HEK293 (cell line): ENCODE data around the gene PRCC.

ENCODE experiments used
- KLF10 ChIP-seq: fragments of 450-650 bp; IDR thresholded peaks from 2 replicates; pipeline ENCODE4 v1.5.1; 2018; ENCODE audit warnings: missing biosample characterization, mild to moderate bottlenecking, missing genetic modification characterization
- SETDB1 ChIP-seq: IDR thresholded peaks from one replicate; pipeline ENCODE4 v1.6.1; 2017; ENCODE audit warnings: mild to moderate bottlenecking, low read length, moderate library complexity, mixed read lengths; ENCODE audit not compliant: insufficient read length
- TCF7L2 ChIP-seq: IDR thresholded peaks from 2 replicates; pipeline ENCODE4 v1.6.1; 2011; ENCODE audit warnings: low read depth, mild to moderate bottlenecking, inconsistent platforms, low read length, moderate library complexity, borderline replicate concordance
- ZBTB7A ChIP-seq: fragments of 450-650 bp; formaldehyde crosslinking; IDR thresholded peaks from 2 replicates; pipeline ENCODE4 v1.5.1; 2016; ENCODE audit warnings: low read depth, missing biosample characterization, missing genetic modification characterization
- ZFHX2 ChIP-seq: fragments of 450-650 bp; formaldehyde crosslinking; conservative IDR thresholded peaks from 2 replicates; pipeline ENCODE4 v1.5.1; 2016; ENCODE audit warnings: missing biosample characterization, missing genetic modification characterization
- ZNF274 ChIP-seq, 2 experiments: fragments of 200-500 bp in 1 of 2; fragments of 450-650 bp in 1 of 2; sonication (Bioruptor generic) in 1 of 2; formaldehyde crosslinking in 1 of 2; IDR thresholded peaks; 2 replicates each; pipeline versions ENCODE4 v1.5.1 to v1.6.1; 2014 to 2016; ENCODE audit warnings: borderline replicate concordance in 1 of 2, inconsistent platforms in 1 of 2, low read length in 1 of 2, missing biosample characterization in 1 of 2, missing genetic modification characterization in 1 of 2
- ZNF335 ChIP-seq: fragments of 450-650 bp; formaldehyde crosslinking; conservative IDR thresholded peaks from 2 replicates; pipeline ENCODE4 v1.5.1; 2016; ENCODE audit warnings: missing biosample characterization, missing genetic modification characterization
- ZNF341 ChIP-seq: fragments of 450-650 bp; formaldehyde crosslinking; IDR thresholded peaks from 2 replicates; pipeline ENCODE4; 2016; ENCODE audit warnings: low read depth, missing biosample characterization, missing genetic modification characterization
- ZNF37A ChIP-seq: fragments of 450-650 bp; IDR thresholded peaks from 2 replicates; pipeline ENCODE4 v1.5.1; 2018; ENCODE audit warnings: missing biosample characterization, missing genetic modification characterization
- ZNF558 ChIP-seq: fragments of 450-650 bp; formaldehyde crosslinking; IDR thresholded peaks from 2 replicates; pipeline ENCODE4 v1.5.1; 2016; ENCODE audit warnings: missing biosample characterization, missing genetic modification characterization
- ZNF670 ChIP-seq: fragments of 450-650 bp; formaldehyde crosslinking; IDR thresholded peaks from 2 replicates; pipeline ENCODE4 v1.5.1; 2016; ENCODE audit warnings: missing biosample characterization, missing genetic modification characterization, low read depth
- ZNF76 ChIP-seq: fragments of 450-650 bp; formaldehyde crosslinking; IDR thresholded peaks from 2 replicates; pipeline ENCODE4; 2016; ENCODE audit warnings: low read depth, missing biosample characterization, missing genetic modification characterization, borderline replicate concordance
- TF ChIP-seq, protein P1 (sequence below): fragments of 450-650 bp; formaldehyde crosslinking; IDR thresholded peaks from 2 replicates; pipeline ENCODE4 v1.5.1; 2016; ENCODE audit warnings: missing biosample characterization, missing genetic modification characterization
- TF ChIP-seq, protein P2 (sequence below): fragments of 450-650 bp; formaldehyde crosslinking; IDR thresholded peaks from 2 replicates; pipeline ENCODE4 v1.5.1; 2016; ENCODE audit warnings: missing biosample characterization, missing genetic modification characterization

DNA sequence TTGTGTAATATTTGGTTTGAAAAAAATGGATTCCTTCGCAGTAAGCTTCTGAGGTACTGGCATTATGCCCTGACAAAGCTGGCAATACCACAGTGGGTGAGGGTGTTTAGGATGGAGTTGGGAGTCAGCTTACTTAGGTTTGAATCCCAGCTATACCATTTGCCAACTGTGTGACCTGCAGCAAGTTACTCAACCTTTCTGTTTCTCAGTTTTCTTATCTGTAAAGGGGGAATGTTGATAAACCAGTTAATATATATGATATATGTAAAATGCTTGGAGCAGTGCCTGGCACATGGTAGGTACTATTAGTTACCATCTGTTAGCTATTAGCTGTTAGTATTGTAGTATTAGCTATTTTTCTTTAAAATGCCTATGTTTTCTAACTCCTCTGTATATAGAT, 11.0 kb upstream of the PRCC start:
- TF ChIP-seq ZNF335 (no peak), ZFHX2 (no peak), ZBTB7A (tag by site-specific recombination) (no peak), KLF10 (no peak), ZNF670 (tag by site-specific recombination) (no peak), ZNF341 (tag by site-specific recombination) (no peak), ZNF76 (tag by site-specific recombination) (no peak), ZNF37A (tag by site-specific recombination) (no peak), ZNF274 (IDR thresholded peaks at IDR 0.05; ENCODE audit: low read length) (no peak), ZNF274 (tag by site-specific recombination; IDR thresholded peaks at IDR 0.05; ENCODE audit: borderline replicate concordance) (no peak), TCF7L2 (no peak), ZNF558 (tag by site-specific recombination) (no peak), SETDB1 (no peak)
- TF ChIP-seq, protein P1, sequence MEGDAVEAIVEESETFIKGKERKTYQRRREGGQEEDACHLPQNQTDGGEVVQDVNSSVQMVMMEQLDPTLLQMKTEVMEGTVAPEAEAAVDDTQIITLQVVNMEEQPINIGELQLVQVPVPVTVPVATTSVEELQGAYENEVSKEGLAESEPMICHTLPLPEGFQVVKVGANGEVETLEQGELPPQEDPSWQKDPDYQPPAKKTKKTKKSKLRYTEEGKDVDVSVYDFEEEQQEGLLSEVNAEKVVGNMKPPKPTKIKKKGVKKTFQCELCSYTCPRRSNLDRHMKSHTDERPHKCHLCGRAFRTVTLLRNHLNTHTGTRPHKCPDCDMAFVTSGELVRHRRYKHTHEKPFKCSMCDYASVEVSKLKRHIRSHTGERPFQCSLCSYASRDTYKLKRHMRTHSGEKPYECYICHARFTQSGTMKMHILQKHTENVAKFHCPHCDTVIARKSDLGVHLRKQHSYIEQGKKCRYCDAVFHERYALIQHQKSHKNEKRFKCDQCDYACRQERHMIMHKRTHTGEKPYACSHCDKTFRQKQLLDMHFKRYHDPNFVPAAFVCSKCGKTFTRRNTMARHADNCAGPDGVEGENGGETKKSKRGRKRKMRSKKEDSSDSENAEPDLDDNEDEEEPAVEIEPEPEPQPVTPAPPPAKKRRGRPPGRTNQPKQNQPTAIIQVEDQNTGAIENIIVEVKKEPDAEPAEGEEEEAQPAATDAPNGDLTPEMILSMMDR (tag by site-specific recombination): no peak
- TF ChIP-seq, protein P2, sequence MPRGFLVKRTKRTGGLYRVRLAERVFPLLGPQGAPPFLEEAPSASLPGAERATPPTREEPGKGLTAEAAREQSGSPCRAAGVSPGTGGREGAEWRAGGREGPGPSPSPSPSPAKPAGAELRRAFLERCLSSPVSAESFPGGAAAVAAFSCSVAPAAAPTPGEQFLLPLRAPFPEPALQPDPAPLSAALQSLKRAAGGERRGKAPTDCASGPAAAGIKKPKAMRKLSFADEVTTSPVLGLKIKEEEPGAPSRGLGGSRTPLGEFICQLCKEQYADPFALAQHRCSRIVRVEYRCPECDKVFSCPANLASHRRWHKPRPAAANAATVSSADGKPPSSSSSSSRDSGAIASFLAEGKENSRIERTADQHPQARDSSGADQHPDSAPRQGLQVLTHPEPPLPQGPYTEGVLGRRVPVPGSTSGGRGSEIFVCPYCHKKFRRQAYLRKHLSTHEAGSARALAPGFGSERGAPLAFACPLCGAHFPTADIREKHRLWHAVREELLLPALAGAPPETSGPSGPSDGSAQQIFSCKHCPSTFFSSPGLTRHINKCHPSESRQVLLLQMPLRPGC (tag by site-specific recombination): no peak
